ENCODE data around the gene MYO1A.

Gene MYO1A

DNA sequence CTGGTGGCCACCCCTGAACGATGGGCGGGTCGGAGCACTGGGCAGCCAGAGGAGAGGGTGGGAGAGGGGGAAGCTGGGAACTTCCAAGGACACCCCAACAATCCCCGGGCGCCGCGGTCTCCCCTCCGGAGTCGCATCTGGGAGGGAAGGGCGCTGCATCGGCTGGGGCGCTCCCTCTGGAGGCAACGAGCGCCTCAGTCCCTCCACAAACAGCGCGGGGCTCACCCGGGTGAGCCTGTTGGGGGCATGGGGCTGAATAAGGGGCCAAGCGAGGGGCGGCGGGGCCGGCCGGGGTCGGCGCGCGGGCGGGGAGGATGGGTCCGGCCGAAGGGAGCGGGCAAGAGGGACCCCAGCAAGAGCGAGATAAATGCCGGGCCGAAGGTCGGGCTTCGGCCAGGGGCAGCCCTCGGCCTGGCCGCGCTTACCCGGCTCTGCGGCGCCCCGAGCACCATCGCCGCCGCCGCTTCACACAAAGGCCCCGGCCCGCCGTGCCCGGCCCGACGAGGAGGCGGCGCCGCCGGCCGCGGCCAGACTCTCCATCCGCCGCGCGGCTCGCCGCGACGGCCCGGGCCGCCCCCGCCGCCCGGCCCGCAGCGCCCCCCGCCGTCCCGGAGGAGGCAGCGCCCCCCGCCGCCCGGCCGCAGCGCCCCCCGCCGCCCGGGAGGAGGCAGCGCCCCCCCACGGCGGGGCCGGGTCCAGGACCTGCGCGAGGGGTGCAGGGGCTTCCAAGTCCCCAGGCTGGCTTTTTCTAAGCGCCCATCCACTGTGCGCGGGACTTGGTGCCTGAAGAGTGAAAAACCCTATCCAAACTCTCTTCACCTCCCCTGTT is 43.7 kb downstream of the MYO1A start, which contains the start of gene ZBTB39:
TSS of gene ZBTB39 (minus strand) at position 567 of the 829 bp plus-strand sequence. CDS start 1,629 bp downstream, outside the sequence.
- H3K27ac ChIP-seq (ENCODE audit: low read length): peak within 1 kb of the TSS; percentile 21; the same call in 1 of the 2 replicates
- H4K20me1 ChIP-seq (ENCODE audit: insufficient read depth, low read length): peaks cover 10% of the 10 kb centered on the region; the same call in 1 of the 2 replicates
- H3K36me3 ChIP-seq (replicated peaks; ENCODE audit: low read depth, low read length): peaks cover 11% of the 10 kb centered on the region
- peak within 1 kb of the TSS; percentile 98 for H3K4me2 ChIP-seq (ENCODE audit: low read length)
- H2AFZ ChIP-seq (ENCODE audit: low read depth, low read length): peak within 1 kb of the TSS; percentile 93
- peaks cover 34% of the 10 kb centered on the region for H3K79me2 ChIP-seq (ENCODE audit: low read length)
- peak within 1 kb of the TSS; percentile 83 for H3K9ac ChIP-seq (ENCODE audit: low read length)
- H3K4me1 ChIP-seq (ENCODE audit: low read length): peaks cover 25% of the 10 kb centered on the region
- peak within 1 kb of the TSS; percentile 100 for H3K4me3 ChIP-seq (ENCODE audit: low read length)
- TF ChIP-seq EZH2phosphoT487 (IDR thresholded peaks at IDR 0.05; ENCODE audit: low read depth): no peak
- TF ChIP-seq, protein P1, sequence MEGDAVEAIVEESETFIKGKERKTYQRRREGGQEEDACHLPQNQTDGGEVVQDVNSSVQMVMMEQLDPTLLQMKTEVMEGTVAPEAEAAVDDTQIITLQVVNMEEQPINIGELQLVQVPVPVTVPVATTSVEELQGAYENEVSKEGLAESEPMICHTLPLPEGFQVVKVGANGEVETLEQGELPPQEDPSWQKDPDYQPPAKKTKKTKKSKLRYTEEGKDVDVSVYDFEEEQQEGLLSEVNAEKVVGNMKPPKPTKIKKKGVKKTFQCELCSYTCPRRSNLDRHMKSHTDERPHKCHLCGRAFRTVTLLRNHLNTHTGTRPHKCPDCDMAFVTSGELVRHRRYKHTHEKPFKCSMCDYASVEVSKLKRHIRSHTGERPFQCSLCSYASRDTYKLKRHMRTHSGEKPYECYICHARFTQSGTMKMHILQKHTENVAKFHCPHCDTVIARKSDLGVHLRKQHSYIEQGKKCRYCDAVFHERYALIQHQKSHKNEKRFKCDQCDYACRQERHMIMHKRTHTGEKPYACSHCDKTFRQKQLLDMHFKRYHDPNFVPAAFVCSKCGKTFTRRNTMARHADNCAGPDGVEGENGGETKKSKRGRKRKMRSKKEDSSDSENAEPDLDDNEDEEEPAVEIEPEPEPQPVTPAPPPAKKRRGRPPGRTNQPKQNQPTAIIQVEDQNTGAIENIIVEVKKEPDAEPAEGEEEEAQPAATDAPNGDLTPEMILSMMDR (IDR thresholded peaks at IDR 0.05; ENCODE audit: low read depth, low read length): peak; percentile 66
- no peaks in the 10 kb centered on the region for H3K9me3 ChIP-seq (ENCODE audit: insufficient read depth, low read length)
- no peaks in the 10 kb centered on the region for H3K27me3 ChIP-seq (ENCODE audit: low read depth, low read length)

DNA sequence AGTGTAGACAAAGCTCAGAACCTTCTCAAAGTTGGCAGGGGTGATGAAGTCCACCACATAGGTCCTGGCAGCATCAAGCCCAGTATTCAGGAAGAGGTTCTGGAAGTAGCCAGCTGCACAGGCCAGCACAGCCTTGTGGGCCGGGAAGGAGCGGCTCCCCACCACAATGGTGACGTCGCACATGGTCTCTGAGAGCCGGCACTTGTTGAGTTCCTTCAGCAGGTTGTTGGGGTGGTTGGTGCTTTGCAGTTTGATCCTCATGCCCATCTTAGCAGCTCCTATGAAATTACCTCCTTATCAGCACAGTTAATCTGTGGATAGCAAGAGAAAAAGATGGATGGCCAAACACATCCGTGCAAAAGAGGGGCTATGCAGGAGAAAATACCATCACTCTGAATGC is 45.3 kb downstream of the MYO1A start:
- H3K36me3 ChIP-seq (replicated peaks; ENCODE audit: low read depth, low read length): peaks cover 17% of the 10 kb centered on the region
- H3K9me3 ChIP-seq (ENCODE audit: insufficient read depth, low read length): no peaks in the 10 kb centered on the region
- H3K4me3 ChIP-seq (ENCODE audit: low read length): no peak overlapping the region
- peaks cover 47% of the 10 kb centered on the region for H3K79me2 ChIP-seq (ENCODE audit: low read length)
- no peak for TF ChIP-seq EZH2phosphoT487 (IDR thresholded peaks at IDR 0.05; ENCODE audit: low read depth)
- TF ChIP-seq, protein P1 (IDR thresholded peaks at IDR 0.05; ENCODE audit: low read depth, low read length): no peak
- H3K4me2 ChIP-seq (ENCODE audit: low read length): peak overlapping the region; percentile 98; the same call in 1 of the 2 replicates
- H3K27me3 ChIP-seq (ENCODE audit: low read depth, low read length): no peaks in the 10 kb centered on the region
- H3K27ac ChIP-seq (ENCODE audit: low read length): no peak overlapping the region
- peaks cover 15% of the 10 kb centered on the region; the same call in 1 of the 2 replicates for H4K20me1 ChIP-seq (ENCODE audit: insufficient read depth, low read length)
- H3K9ac ChIP-seq (ENCODE audit: low read length): no peak overlapping the region
- H3K4me1 ChIP-seq (ENCODE audit: low read length): peaks cover 31% of the 10 kb centered on the region
- no peak overlapping the region for H2AFZ ChIP-seq (ENCODE audit: low read depth, low read length)

DNA sequence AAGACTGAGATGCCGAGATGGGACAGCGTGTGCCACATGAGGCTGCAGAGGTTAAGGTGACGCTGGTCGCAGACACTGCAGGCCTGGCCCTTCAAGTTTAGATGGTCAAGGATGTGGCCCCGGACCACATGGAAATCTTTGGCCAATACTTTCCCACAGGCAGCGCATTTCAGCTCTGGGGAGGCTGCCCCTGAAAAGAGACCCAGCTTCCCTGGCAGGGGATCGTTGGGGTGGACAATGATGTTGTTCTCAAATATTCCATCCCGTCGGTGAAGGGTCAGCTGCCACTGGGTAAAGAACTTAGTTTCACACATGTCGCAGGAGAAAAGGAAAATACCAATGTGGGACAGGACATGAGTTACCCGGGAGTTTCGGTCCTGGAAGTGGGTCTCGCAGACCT is 46.5 kb downstream of the MYO1A start:
- TF ChIP-seq EZH2phosphoT487 (IDR thresholded peaks at IDR 0.05; ENCODE audit: low read depth): no peak
- TF ChIP-seq, protein P1 (IDR thresholded peaks at IDR 0.05; ENCODE audit: low read depth, low read length): no peak
- H3K4me3 ChIP-seq (ENCODE audit: low read length): no peak overlapping the region
- H3K27me3 ChIP-seq (ENCODE audit: low read depth, low read length): no peaks in the 10 kb centered on the region
- H3K9ac ChIP-seq (ENCODE audit: low read length): no peak overlapping the region
- H3K9me3 ChIP-seq (ENCODE audit: insufficient read depth, low read length): no peaks in the 10 kb centered on the region
- H4K20me1 ChIP-seq (ENCODE audit: insufficient read depth, low read length): peaks cover 18% of the 10 kb centered on the region; the same call in 1 of the 2 replicates
- no peak overlapping the region for H3K4me2 ChIP-seq (ENCODE audit: low read length)
- H3K4me1 ChIP-seq (ENCODE audit: low read length): peaks cover 43% of the 10 kb centered on the region
- H2AFZ ChIP-seq (ENCODE audit: low read depth, low read length): no peak overlapping the region
- peaks cover 21% of the 10 kb centered on the region for H3K36me3 ChIP-seq (replicated peaks; ENCODE audit: low read depth, low read length)
- H3K27ac ChIP-seq (ENCODE audit: low read length): no peak overlapping the region
- peaks cover 57% of the 10 kb centered on the region for H3K79me2 ChIP-seq (ENCODE audit: low read length)

DNA sequence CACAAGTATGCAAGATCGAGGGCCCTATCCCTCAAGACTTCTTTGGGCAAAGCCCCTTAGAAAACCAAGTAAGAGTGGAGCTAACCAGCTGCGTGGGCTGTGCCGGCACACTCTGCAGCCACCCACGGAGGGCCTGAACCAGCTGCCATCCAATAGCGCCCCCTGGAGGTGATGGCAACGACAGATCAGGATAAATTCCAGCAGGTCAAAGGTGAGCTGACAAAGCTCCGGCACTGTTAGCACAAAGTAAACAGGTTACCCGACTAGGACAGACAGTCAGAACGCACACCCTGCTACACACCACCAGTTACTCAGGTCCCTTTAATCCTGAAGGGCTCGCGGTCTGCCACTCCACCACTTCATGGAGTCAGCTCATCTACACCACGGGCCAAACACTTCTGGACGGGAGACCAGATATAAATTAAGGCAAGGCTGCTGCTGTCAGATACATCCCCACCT is 48.5 kb downstream of the MYO1A start:
- no peak overlapping the region for H3K4me2 ChIP-seq (ENCODE audit: low read length)
- TF ChIP-seq EZH2phosphoT487 (IDR thresholded peaks at IDR 0.05; ENCODE audit: low read depth): no peak
- TF ChIP-seq, protein P1 (IDR thresholded peaks at IDR 0.05; ENCODE audit: low read depth, low read length): peak; percentile 90
- H3K9me3 ChIP-seq (ENCODE audit: insufficient read depth, low read length): no peaks in the 10 kb centered on the region
- peaks cover 30% of the 10 kb centered on the region for H3K36me3 ChIP-seq (replicated peaks; ENCODE audit: low read depth, low read length)
- no peak overlapping the region for H3K9ac ChIP-seq (ENCODE audit: low read length)
- no peak overlapping the region for H3K4me3 ChIP-seq (ENCODE audit: low read length)
- H3K4me1 ChIP-seq (ENCODE audit: low read length): peaks cover 40% of the 10 kb centered on the region
- peaks cover 18% of the 10 kb centered on the region; the same call in 1 of the 2 replicates for H4K20me1 ChIP-seq (ENCODE audit: insufficient read depth, low read length)
- no peak overlapping the region for H2AFZ ChIP-seq (ENCODE audit: low read depth, low read length)
- no peaks in the 10 kb centered on the region for H3K27me3 ChIP-seq (ENCODE audit: low read depth, low read length)
- H3K79me2 ChIP-seq (ENCODE audit: low read length): peaks cover 69% of the 10 kb centered on the region
- H3K27ac ChIP-seq (ENCODE audit: low read length): no peak overlapping the region
